ENCODE measurements around the gene CFAP57. TPM values are rescaled to one million over a fixed set of nuclear protein-coding genes. Genes with fewer than 3 reads are reported as not detected.

The CFAP57 gene
- total RNA-seq, 1 donor from 2014 or later, result 0.75 TPM

GRCh38 chr1:43298055-43298454, 125.9 kb downstream of the CFAP57 start:
- DNase-seq (ENCODE audit: low spot score), result no peak

GRCh38 chr1:43299101-43299500, 127.0 kb downstream of the CFAP57 start:
- no peak for DNase-seq (ENCODE audit: low spot score)

- no peak for DNase-seq (ENCODE audit: low spot score)
Observed at GRCh38 chr1:43300378-43301094, 128.4 kb downstream of the CFAP57 start, which contains the start of gene TIE1. Gene TIE1 (plus strand): TSS chr1:43300982. CDS start chr1:43301072, 90 bp downstream.

- no peak for DNase-seq (ENCODE audit: low spot score)
Observed at GRCh38 chr1:43302201-43302600, 130.1 kb downstream of the CFAP57 start.

- DNase-seq (ENCODE audit: low spot score), result no peak
Observed at GRCh38 chr1:43302721-43303470, 130.8 kb downstream of the CFAP57 start.

GRCh38 chr1:43303471-43304313, 131.6 kb downstream of the CFAP57 start:
- no peak for DNase-seq (ENCODE audit: low spot score)

Other genes starting within 250 kb of the CFAP57 start
- 142 TPM for gene SLC2A1, start 213.5 kb upstream of the CFAP57 start, total RNA-seq
- 31.9 TPM for gene EBNA1BP2, start within 50 bp of the CFAP57 start, total RNA-seq
- gene TMEM125, start 97.7 kb downstream of the CFAP57 start, total RNA-seq, result 75.9 TPM
- 47.9 TPM for gene C1orf210, start 113.3 kb downstream of the CFAP57 start, total RNA-seq
- 23.3 TPM for gene TIE1, start 128.7 kb downstream of the CFAP57 start, total RNA-seq
- not detected for gene MPL, start 165.5 kb downstream of the CFAP57 start, total RNA-seq
- gene CDC20, start 186.7 kb downstream of the CFAP57 start, total RNA-seq, result 5.1 TPM
- gene ELOVL1, start 195.7 kb downstream of the CFAP57 start, total RNA-seq, result 141 TPM
- gene MED8, start 217.5 kb downstream of the CFAP57 start, total RNA-seq, result 37.7 TPM
- 59.3 TPM for gene SZT2, start 217.6 kb downstream of the CFAP57 start, total RNA-seq

All from mucosa of gallbladder (tissue), 1 donor.